Measurements from ENCODE around the gene GPR21. TPM values are rescaled to one million over a fixed set of nuclear protein-coding genes. Genes with fewer than 3 reads are reported as not detected.

The GPR21 gene
- total RNA-seq, 2 donors from 2014 or later: 1.5 to 1.8 TPM

DNA sequence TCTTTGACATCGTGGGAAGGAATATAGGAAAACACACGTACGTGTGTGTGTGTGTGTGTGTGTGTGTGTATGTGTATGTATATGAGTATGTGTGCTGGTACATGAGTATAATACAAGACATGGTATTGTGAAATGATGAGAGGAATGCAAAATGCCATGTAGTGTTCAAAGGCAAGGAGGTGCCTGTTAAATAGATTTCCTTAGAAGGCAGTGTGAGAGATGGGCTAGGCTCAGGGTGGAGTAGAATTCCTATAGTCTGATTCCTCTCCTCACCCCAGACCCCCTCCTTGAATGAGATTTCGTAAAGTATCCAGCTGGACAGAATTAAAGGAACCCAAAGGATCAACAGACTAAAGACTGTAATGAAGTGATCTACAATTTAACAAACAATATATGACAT lies 11.1 kb downstream of the GPR21 start:
- no peaks in the 10 kb centered on the region for H3K9me3 Mint-ChIP-seq
- H3K36me3 Mint-ChIP-seq (ENCODE audit: low read depth): peaks cover 21% of the 10 kb centered on the region
- Histone ChIP-seq H3K4me1 (ENCODE audit: control insufficient read depth, insufficient read depth, low read length) (no peaks in the 10 kb centered on the region), H3K27me3 (ENCODE audit: control insufficient read depth, insufficient read depth, low read length, poor library complexity, severe bottlenecking) (no peaks in the 10 kb centered on the region), H3K27ac (ENCODE audit: low read depth, low read length) (no peak overlapping the region), H3K9ac (ENCODE audit: extremely low read depth, low read length, poor library complexity, severe bottlenecking) (no peak overlapping the region), H3K9me3 (ENCODE audit: control insufficient read depth, low read length) (no peaks in the 10 kb centered on the region), H3K36me3 (ENCODE audit: control insufficient read depth, insufficient read depth, low read length) (peaks cover 30% of the 10 kb centered on the region), H3K4me3 (ENCODE audit: low read length) (no peak overlapping the region)
- WGBS, 2 experiments (ENCODE audit: insufficient coverage in 1 of 2, insufficient read length in 1 of 2): 90% methylated on average over 2 to 4 of the region's 4 CpGs
- H3K4me3 Mint-ChIP-seq: no peak overlapping the region
- DNase-seq: no peak
- H3K27me3 Mint-ChIP-seq (ENCODE audit: insufficient read depth): no peaks in the 10 kb centered on the region
- no peak overlapping the region for H3K27ac Mint-ChIP-seq
- H3K4me1 Mint-ChIP-seq: no peaks in the 10 kb centered on the region
- TF ChIP-seq, protein P1, sequence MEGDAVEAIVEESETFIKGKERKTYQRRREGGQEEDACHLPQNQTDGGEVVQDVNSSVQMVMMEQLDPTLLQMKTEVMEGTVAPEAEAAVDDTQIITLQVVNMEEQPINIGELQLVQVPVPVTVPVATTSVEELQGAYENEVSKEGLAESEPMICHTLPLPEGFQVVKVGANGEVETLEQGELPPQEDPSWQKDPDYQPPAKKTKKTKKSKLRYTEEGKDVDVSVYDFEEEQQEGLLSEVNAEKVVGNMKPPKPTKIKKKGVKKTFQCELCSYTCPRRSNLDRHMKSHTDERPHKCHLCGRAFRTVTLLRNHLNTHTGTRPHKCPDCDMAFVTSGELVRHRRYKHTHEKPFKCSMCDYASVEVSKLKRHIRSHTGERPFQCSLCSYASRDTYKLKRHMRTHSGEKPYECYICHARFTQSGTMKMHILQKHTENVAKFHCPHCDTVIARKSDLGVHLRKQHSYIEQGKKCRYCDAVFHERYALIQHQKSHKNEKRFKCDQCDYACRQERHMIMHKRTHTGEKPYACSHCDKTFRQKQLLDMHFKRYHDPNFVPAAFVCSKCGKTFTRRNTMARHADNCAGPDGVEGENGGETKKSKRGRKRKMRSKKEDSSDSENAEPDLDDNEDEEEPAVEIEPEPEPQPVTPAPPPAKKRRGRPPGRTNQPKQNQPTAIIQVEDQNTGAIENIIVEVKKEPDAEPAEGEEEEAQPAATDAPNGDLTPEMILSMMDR (conservative IDR thresholded peaks at IDR 0.05): no peak

DNA sequence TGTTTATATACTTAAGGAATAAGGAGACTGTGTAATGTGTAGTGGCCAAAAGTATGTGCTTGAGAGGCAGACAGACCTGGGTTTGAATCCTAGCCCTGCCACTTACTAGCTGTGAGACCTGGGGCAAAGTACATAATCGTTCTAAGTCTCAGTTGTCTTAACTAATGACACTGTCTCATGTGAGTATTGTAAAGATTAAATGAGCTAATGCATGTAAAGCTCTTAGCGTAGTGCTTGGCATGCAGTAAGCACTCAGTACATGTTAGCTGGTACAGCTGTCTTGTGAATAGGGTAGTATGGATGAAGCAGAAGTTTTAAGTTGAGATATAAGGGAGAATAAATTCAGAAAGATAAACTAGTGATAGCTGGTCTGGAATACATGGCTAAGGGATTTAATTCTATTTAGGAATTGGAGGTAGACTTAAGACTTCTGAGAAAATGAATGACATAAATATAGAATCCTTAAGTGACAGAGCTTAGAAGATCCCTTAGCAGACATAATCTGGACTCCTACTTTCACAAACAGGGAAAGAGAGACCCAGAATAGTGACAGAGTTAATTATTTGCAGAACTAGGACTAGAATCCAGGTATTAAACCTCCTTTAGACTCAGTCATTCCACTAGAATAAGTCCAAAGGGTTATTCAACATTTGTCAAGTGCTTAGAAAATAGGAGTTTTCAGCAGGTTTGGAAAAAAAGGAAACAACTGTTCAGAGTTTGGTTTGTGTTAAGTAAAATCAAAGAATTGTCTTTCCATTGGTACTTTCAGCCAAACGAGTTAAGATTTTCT lies 13.1 kb downstream of the GPR21 start:
- no peak overlapping the region for H3K27ac ChIP-seq (ENCODE audit: low read depth, low read length)
- no peak for DNase-seq

DNA sequence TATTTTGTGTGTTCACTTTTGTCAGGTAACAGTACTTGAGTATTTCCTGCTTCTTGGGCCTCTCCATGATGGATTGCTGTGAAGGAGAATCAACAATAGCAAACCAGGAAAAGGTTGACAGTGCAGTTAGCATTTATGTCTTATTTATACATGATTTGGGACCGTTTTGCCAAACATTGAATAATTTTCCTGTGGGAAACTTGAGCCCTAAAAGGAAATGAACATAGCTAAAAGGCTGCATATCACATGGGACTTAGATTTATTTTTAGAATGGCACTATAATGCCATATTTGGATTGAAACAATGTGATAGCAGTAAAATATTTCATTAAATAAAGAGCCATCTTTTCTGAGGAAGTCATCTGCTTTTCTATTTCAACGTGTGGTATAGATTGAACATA lies 15.3 kb downstream of the GPR21 start:
- Histone ChIP-seq H3K9me3 (ENCODE audit: control insufficient read depth, low read length) (no peaks in the 10 kb centered on the region), H3K4me3 (ENCODE audit: low read length) (no peak overlapping the region), H3K9ac (ENCODE audit: extremely low read depth, low read length, poor library complexity, severe bottlenecking) (no peak overlapping the region), H3K4me1 (ENCODE audit: control insufficient read depth, insufficient read depth, low read length) (no peaks in the 10 kb centered on the region), H3K36me3 (ENCODE audit: control insufficient read depth, insufficient read depth, low read length) (peaks cover 23% of the 10 kb centered on the region), H3K27ac (ENCODE audit: low read depth, low read length) (no peak overlapping the region), H3K27me3 (ENCODE audit: control insufficient read depth, insufficient read depth, low read length, poor library complexity, severe bottlenecking) (no peaks in the 10 kb centered on the region)
- no peak for DNase-seq
- TF ChIP-seq, protein P1 (conservative IDR thresholded peaks at IDR 0.05): no peak
- H3K4me3 Mint-ChIP-seq: no peak overlapping the region
- H3K27ac Mint-ChIP-seq: no peak overlapping the region
- peaks cover 2% of the 10 kb centered on the region for H3K4me1 Mint-ChIP-seq
- peaks cover 14% of the 10 kb centered on the region for H3K36me3 Mint-ChIP-seq (ENCODE audit: low read depth)
- no peaks in the 10 kb centered on the region for H3K27me3 Mint-ChIP-seq (ENCODE audit: insufficient read depth)
- 79 to 100% methylated on average over 1 of the region's 2 CpGs for WGBS, 2 experiments (ENCODE audit: insufficient coverage in 1 of 2, insufficient read length in 1 of 2)
- H3K9me3 Mint-ChIP-seq: no peaks in the 10 kb centered on the region

More for the DNA sequence above, 13.1 kb downstream of the GPR21 start:
- Mint-ChIP-seq H3K27me3 (ENCODE audit: insufficient read depth) (no peaks in the 10 kb centered on the region), H3K9me3 (no peaks in the 10 kb centered on the region), H3K4me1 (no peaks in the 10 kb centered on the region), H3K4me3 (no peak overlapping the region), H3K36me3 (ENCODE audit: low read depth) (peaks cover 30% of the 10 kb centered on the region), H3K27ac (no peak overlapping the region)
- TF ChIP-seq, protein P1 (conservative IDR thresholded peaks at IDR 0.05): no peak
- H3K9ac ChIP-seq (ENCODE audit: extremely low read depth, low read length, poor library complexity, severe bottlenecking): no peak overlapping the region
- 90 to 96% methylated on average over 2 to 3 of the region's 3 CpGs for WGBS, 2 experiments (ENCODE audit: insufficient coverage in 1 of 2, insufficient read length in 1 of 2)
- H3K4me1 ChIP-seq (ENCODE audit: control insufficient read depth, insufficient read depth, low read length): no peaks in the 10 kb centered on the region
- H3K36me3 ChIP-seq (ENCODE audit: control insufficient read depth, insufficient read depth, low read length): peaks cover 30% of the 10 kb centered on the region
- no peaks in the 10 kb centered on the region for H3K27me3 ChIP-seq (ENCODE audit: control insufficient read depth, insufficient read depth, low read length, poor library complexity, severe bottlenecking)
- H3K4me3 ChIP-seq (ENCODE audit: low read length): no peak overlapping the region
- no peaks in the 10 kb centered on the region for H3K9me3 ChIP-seq (ENCODE audit: control insufficient read depth, low read length)
